ENCODE measurements around the gene SZT2.

SZT2 gene

GRCh38 chr1:43443197-43443946 lies 53.7 kb downstream of the SZT2 start:
- Histone ChIP-seq H4K20me1 (ENCODE audit: insufficient read depth, low read length) (no peaks in the 10 kb centered on the region; the same call in 1 of the 2 replicates), H3K4me3 (ENCODE audit: low read depth in 1 of 2, low read length in 2 of 2) (no peak overlapping the region), H3K4me1 (ENCODE audit: insufficient read depth, low read length) (no peaks in the 10 kb centered on the region), H3K36me3 (ENCODE audit: insufficient read depth, low read length) (peaks cover 97% of the 10 kb centered on the region), H3K79me2 (ENCODE audit: insufficient read depth, low read length) (no peaks in the 10 kb centered on the region), H3K4me2 (ENCODE audit: insufficient read depth, low read length) (no peak overlapping the region), H3K9me3 (ENCODE audit: insufficient read depth, low read length, severe bottlenecking) (no peaks in the 10 kb centered on the region), H3K27me3 (ENCODE audit: insufficient read depth, low read length, poor library complexity) (no peaks in the 10 kb centered on the region), H3K9ac (ENCODE audit: low read depth, low read length) (no peak overlapping the region), H2AFZ (ENCODE audit: low read depth, low read length) (no peak overlapping the region), H3K27ac (ENCODE audit: low read length) (no peak overlapping the region)
- DNase-seq = no peak
- ATAC-seq (ENCODE audit: insufficient read depth, low read depth) = no peak
- TF ChIP-seq EZH2 (IDR thresholded peaks at IDR 0.05; ENCODE audit: borderline replicate concordance, low read depth, low read length, severe bottlenecking) (no peak), CTCF (IDR thresholded peaks at IDR 0.05; ENCODE audit: borderline replicate concordance, extremely low read depth, low read length, poor library complexity, severe bottlenecking) (no peak)

GRCh38 chr1:43444151-43444828 lies 54.6 kb downstream of the SZT2 start:
- Histone ChIP-seq H3K4me1 (ENCODE audit: insufficient read depth, low read length) (no peaks in the 10 kb centered on the region), H4K20me1 (ENCODE audit: insufficient read depth, low read length) (no peaks in the 10 kb centered on the region; the same call in 1 of the 2 replicates), H3K4me2 (ENCODE audit: insufficient read depth, low read length) (no peak overlapping the region), H3K27me3 (ENCODE audit: insufficient read depth, low read length, poor library complexity) (no peaks in the 10 kb centered on the region), H2AFZ (ENCODE audit: low read depth, low read length) (no peak overlapping the region), H3K9ac (ENCODE audit: low read depth, low read length) (no peak overlapping the region), H3K36me3 (ENCODE audit: insufficient read depth, low read length) (peaks cover 97% of the 10 kb centered on the region), H3K27ac (ENCODE audit: low read length) (no peak overlapping the region), H3K79me2 (ENCODE audit: insufficient read depth, low read length) (no peaks in the 10 kb centered on the region), H3K4me3 (ENCODE audit: low read depth in 1 of 2, low read length in 2 of 2) (no peak overlapping the region), H3K9me3 (ENCODE audit: insufficient read depth, low read length, severe bottlenecking) (no peaks in the 10 kb centered on the region)
- DNase-seq = no peak
- no peak for ATAC-seq (ENCODE audit: insufficient read depth, low read depth)
- no peak for TF ChIP-seq EZH2 (IDR thresholded peaks at IDR 0.05; ENCODE audit: borderline replicate concordance, low read depth, low read length, severe bottlenecking)
- no peak for TF ChIP-seq CTCF (IDR thresholded peaks at IDR 0.05; ENCODE audit: borderline replicate concordance, extremely low read depth, low read length, poor library complexity, severe bottlenecking)

- Histone ChIP-seq H4K20me1 (ENCODE audit: insufficient read depth, low read length) (no peaks in the 10 kb centered on the region; the same call in none of the 2 replicates), H3K9ac (ENCODE audit: low read depth, low read length) (no peak overlapping the region), H3K4me2 (ENCODE audit: insufficient read depth, low read length) (no peak overlapping the region), H3K36me3 (ENCODE audit: insufficient read depth, low read length) (peaks cover 97% of the 10 kb centered on the region), H3K9me3 (ENCODE audit: insufficient read depth, low read length, severe bottlenecking) (no peaks in the 10 kb centered on the region), H3K27ac (ENCODE audit: low read length) (no peak overlapping the region), H2AFZ (ENCODE audit: low read depth, low read length) (no peak overlapping the region), H3K4me3 (ENCODE audit: low read depth in 1 of 2, low read length in 2 of 2) (no peak overlapping the region), H3K4me1 (ENCODE audit: insufficient read depth, low read length) (no peaks in the 10 kb centered on the region), H3K27me3 (ENCODE audit: insufficient read depth, low read length, poor library complexity) (no peaks in the 10 kb centered on the region), H3K79me2 (ENCODE audit: insufficient read depth, low read length) (no peaks in the 10 kb centered on the region)
- TF ChIP-seq EZH2 (IDR thresholded peaks at IDR 0.05; ENCODE audit: borderline replicate concordance, low read depth, low read length, severe bottlenecking) = no peak
- TF ChIP-seq CTCF (IDR thresholded peaks at IDR 0.05; ENCODE audit: borderline replicate concordance, extremely low read depth, low read length, poor library complexity, severe bottlenecking) = no peak
- DNase-seq = no peak
- no peak for ATAC-seq (ENCODE audit: insufficient read depth, low read depth)
Observed at GRCh38 chr1:43444836-43445235, 55.1 kb downstream of the SZT2 start.
